Right lobe of liver (tissue), 4 donors: ENCODE results near the gene BRAP.

ENCODE experiments used
- CTCF ChIP-seq, 4 donors: fragments of 200-600 bp in 3 of 4; fragments of 450-650 bp in 1 of 4; IDR thresholded peaks; one replicate each; pipeline versions ENCODE4 v1.5.1 to v1.8.0; 2016 to 2022; ENCODE audit warnings: antibody characterized with exemption in 4 of 4, mild to moderate bottlenecking in 2 of 4
- POLR2A ChIP-seq: fragments of 450-650 bp; IDR thresholded peaks from one replicate; pipeline ENCODE4 v1.6.1; 2017; ENCODE audit warnings: antibody characterized with exemption, mild to moderate bottlenecking
- donor health status: DM: no; HTN: no; CAD: no.
- donor health status: DM: no; HTN: no; CAD: no.
- donor health status: DM: no; HTN: yes; CAD: no.

- no peak for TF ChIP-seq CTCF (IDR thresholded peaks at IDR 0.05)
- no peak for TF ChIP-seq POLR2A
Observed at GRCh38 chr12:111598637-111599452, 86.9 kb downstream of the BRAP start, which contains the start of gene ATXN2.
